Stimulated activated CD8-positive, alpha-beta memory T cell treated with anti-CD3 and anti-CD28 coated beads, Interleukin-7, amount 100 ng/mL, for 1 hour (primary cell): ENCODE results near the gene STAG3.
"Not testable (repeated sequence)": the region's sequence is repeated elsewhere in the genome, so short reads cannot be mapped to it uniquely, and the experiment has no call there.

Experiments
- DNase-seq, 2 donors: peaks; one replicate each; pipeline ENCODE4 v3.0.0-alpha.2; 2020; ENCODE audit warnings: low read depth in 2 of 2

Gene STAG3

DNA sequence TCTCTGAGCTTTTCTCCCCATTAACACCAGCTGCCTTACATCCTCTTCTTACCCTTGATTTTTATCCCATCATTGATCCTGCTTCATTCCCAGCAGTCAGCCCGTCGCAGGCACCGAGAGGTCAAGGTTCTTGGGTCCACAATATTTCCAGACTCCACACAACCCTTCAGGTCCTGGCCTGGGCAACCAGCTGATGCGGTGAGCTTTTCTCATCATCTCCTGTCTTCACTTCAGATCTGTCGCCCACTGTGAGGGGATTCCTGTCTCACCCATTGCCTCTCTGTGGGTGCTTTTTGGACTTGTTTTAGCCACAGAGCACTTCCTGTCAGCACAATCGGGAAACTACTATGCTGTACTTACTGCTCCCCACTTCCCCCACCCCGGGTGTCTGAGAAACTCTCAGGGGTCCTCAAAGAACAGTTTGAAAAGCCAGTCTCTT, 33.6 kb downstream of the STAG3 start:
- DNase-seq = no peak

DNA sequence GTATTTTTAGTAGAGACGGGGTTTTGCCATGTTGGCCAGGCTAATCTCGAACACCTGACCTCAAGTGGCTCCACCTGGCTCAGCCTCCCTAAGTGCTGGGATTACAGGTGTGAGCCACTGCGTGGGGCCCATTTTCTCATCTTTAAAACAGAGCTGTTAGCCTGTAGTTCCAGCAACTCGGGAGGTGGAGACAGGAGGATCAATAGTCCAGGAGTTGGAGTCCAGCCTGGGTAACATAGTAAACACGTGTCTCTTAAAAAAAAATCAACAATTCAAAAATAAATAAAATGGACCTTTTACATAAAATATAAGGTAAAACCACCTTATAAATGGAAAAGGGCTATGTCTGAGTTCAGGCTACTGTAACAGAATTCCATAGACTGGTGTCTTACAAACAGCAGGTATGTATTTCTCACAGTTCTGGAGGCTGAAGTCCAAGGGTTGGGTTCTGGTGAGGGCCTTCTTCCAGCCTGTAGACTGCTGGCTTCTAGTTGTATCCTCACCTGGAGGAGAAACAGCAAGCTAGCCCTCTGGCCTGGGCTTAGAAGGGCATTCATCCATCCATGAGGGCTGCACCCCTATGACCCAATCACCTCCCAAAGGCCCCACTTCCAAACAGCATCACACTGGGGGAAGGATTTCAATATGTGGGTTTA, 35.0 kb downstream of the STAG3 start:
- DNase-seq = no peak

DNA sequence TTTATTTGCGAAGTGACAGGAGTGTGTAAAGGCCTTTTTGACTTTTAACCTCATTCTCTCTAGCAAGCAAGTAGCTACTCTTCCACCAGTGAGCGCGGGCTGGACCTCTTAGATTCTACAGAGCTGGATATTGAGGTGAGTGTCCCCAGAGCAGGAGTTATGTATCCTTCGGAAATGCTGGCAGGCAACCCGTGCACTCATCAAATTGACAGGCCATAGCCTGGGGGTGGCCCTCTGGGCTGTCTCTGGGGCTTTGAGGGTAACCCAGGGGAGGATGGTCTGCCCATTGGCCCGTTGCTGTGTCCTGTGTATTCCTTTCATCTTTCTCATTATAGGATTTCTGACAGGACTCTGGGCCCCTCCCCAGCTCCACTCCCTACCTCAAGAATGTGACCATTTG, 36.0 kb downstream of the STAG3 start:
- no peak for DNase-seq

DNA sequence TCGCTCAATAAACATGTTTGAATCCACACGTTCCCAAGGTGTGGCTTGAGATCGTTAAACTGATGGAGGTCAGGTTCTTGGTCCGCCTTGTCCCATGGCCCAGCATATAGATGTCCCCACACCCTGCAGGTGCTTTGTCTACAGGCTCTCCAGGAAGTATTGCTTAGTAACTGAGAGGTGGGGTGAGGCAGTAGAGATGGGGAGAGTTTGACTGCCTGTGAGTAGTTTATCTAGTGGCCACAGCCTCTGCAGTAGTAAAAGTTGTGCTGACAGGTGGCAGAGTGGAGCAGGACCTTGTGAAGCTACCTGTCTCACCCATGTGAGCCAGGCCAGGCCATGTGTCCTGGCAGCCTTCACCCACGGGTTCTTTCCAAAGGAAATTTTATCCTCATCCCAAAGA, 36.6 kb downstream of the STAG3 start:
- not testable (repeated sequence) for DNase-seq

DNA sequence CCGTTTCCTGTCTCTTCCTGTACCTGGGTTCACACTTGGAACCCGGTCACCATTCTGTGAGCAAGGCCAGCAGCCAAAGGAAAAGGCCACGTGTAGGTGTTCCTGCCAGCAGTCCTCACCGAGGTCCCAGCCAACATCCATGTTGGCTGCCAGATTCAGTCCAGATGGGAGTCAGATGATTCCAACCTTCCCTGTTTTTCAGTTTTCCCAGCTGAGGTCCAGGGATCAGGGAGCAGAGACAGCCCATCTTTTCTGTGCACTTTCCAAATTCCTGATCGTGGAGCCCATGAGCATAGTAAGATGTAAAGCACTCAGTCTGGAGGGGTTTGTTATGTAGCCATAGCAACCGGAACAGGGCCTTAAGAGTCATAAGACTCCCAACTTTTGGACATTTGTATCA, 38.2 kb downstream of the STAG3 start:
- no peak for DNase-seq

DNA sequence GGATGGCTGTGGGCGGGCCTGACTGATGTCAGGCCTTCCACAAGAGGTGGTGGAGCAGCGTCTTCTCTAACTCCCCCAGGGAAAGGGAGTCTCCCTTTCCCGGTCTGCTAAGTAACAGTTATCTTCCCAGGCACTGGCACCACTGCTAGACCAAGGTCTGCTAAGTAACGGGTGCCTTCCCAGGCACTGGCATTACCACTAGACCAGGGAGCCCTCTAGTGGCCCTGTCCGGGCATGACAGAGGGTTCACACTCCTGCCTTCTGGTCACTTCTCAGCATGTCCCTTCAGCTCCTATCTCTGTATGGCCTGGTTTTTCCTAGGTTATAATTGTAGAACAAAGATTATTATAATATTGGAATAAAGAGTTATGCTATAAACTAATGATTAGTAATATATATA, 40.2 kb downstream of the STAG3 start:
- DNase-seq = peak; percentile 64 to 72

DNA sequence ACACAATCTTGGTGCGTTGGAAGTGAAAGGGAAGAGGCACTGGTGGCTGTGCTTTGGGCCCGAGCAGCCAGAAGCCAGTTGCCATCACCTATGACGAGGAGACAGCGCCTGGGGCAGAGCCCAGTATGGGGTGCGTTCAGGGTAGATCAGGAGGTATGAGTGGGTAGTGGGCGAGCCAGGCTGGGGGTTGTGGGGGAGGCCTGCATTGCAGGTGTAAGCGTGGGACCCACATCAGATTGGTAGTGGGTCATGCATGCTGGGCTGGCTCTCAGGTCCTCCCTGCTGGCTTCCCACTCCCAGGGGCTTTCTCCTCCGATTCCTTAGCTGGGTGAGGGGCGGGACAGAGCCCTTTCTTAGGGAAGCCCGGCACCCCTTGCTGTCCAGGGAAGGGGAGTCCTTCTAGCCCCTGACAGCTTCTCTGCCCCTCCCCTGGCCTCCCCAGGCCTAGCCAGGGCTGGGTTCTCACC, 41.6 kb downstream of the STAG3 start:
- DNase-seq = no peak

DNA sequence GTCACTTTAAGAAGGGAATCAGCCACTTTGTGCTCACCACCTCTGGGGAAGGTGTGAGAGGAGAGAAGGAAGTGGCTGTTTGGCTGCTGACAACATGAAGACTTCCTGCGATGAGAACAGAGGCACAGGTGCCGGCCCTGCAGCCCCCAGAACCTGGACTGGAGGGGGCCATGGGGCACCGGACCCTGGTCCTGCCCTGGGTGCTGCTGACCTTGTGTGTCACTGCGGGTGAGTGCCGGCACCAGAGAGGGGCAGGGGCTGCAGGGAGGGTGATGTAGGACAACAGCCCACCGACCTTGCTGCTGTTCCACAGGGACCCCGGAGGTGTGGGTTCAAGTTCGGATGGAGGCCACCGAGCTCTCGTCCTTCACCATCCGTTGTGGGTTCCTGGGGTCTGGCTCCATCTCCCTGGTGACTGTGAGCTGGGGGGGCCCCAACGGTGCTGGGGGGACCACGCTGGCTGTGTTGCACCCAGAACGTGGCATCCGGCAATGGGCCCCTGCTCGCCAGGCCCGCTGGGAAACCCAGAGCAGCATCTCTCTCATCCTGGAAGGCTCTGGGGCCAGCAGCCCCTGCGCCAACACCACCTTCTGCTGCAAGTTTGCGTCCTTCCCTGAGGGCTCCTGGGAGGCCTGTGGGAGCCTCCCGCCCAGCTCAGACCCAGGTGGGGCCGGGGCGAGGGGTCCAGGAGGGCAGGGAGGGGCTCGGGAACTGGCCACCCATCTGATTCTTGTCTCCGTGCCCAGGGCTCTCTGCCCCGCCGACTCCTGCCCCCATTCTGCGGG, 42.3 kb downstream of the STAG3 start, which contains the start of gene PVRIG:
PVRIG (plus strand) TSS at position 149 of the 785 bp plus-strand sequence; CDS start at position 171, 22 bp downstream.
- not testable (repeated sequence) for DNase-seq

DNA sequence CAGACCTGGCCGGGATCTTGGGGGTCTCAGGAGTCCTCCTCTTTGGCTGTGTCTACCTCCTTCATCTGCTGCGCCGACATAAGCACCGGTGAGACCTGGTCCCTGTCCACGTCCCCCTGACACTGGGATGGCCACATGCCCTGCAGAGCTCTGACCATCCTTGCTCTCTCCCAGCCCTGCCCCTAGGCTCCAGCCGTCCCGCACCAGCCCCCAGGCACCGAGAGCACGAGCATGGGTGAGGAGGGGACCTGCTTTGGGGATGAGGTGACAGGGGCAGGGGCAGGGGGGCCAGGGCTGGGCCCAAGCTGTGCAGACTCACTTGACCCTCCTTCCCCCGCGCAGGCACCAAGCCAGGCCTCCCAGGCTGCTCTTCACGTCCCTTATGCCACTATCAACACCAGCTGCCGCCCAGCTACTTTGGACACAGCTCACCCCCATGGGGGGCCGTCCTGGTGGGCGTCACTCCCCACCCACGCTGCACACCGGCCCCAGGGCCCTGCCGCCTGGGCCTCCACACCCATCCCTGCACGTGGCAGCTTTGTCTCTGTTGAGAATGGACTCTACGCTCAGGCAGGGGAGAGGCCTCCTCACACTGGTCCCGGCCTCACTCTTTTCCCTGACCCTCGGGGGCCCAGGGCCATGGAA, 43.0 kb downstream of the STAG3 start:
- no peak for DNase-seq

DNA sequence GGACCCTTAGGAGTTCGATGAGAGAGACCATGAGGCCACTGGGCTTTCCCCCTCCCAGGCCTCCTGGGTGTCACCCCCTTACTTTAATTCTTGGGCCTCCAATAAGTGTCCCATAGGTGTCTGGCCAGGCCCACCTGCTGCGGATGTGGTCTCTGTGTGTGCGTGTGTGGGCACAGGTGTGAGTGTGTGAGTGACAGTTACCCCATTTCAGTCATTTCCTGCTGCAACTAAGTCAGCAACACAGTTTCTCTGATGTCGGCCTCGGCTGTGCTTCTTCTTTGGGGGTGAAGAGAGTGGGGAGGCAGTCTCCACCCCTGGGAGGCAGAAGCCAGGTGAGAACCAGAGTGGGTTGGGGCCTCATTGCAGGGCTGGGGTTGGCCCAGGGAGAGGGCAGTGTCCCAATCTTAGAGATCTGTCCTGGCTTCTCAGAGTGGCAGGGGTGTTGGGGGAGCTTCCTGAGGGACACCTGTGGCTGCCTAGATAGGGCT, 43.6 kb downstream of the STAG3 start:
- DNase-seq = peak; percentile 26 to 52

DNA sequence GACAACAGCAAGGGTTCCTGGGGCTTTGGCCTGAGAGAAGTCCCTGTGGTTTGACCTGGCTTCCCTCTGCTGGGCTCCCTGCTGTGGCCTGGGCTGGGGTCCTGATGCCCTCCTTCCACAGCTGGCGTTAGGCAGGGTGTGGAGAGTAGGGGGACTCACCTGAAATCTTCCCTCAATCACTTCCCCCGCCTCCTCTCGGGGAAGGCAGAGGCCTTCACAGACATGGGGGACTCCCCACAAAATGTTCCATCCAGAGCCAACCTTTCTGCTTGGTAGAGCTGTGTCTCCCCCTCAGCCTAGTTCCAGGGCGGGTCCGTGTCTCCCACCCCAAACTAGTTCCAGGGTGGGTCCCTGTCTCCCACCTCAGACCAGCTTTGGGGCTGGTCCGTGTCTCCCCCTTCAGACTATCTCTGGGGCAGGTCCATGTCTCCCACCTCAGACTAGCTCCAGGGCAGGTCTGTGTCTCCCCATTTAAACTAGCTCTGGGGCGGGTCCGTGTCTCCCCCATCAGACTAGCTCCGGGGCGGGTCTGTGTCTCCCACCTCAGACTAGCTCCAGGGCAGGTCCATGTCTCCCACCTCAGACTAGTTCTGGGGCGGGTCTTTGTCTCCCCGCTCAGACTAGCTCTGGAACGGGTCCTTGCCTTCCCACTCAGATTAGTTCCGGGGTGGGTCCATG, 44.2 kb downstream of the STAG3 start:
- DNase-seq = no peak

DNA sequence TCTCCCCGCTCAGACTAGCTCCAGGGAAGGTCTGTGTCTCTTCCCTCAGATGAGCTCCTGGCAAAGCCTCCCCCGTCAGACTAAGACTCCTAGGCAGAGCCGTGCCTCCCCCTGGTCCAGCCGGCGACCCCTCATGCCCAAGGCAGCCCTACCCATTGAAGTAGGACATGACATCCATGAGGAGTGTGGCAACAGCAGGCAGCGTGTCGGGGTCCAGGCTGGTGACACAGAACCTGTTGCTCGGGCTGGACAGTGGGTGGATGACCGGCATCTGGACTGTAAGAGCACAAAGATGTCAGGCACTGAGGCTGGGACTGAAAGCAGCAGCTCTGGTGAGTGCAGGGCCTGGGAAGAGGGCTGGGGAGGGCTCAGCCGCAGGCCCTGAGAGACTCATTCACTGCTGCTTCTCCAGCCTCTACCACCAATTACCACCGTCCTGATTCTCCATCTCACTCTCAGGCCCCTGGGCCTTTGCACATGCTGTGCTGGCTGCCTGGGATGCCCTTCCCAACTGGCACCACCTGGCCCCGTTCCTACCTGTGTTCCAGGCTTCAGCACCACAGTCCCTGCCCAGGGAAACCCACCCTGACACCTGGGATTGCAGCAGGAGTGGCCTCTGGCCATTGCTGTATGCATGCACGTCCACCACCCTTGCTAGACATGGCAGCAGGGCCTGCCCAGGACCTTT, 44.9 kb downstream of the STAG3 start:
- DNase-seq = no peak

DNA sequence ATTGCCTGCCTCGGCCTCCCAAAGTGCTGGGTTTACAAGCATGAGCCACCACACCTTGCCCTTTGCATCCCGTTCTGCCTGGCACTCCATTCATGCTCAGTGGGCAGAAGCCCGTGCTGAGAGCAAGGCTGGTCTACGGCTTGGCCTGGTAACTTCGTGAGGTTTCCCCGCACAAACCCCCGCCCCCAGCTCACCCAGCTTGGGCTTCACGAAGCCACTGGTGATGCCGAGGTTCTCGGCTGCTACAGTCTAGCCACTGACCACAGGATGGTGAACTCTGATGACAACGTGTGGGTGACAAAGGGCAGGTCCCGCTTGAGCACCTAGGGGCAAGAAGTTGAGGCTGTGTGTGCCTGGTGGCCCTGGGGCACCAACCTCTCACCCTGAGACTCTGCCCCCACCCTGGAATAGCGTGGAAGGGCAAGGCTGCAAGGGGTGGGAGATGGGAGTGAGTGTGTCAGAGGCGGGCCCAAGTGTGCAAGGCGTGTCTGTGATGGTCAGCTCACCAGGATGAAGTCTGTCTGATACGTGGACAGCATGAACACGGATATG, 45.7 kb downstream of the STAG3 start:
- DNase-seq = not testable (repeated sequence)

DNA sequence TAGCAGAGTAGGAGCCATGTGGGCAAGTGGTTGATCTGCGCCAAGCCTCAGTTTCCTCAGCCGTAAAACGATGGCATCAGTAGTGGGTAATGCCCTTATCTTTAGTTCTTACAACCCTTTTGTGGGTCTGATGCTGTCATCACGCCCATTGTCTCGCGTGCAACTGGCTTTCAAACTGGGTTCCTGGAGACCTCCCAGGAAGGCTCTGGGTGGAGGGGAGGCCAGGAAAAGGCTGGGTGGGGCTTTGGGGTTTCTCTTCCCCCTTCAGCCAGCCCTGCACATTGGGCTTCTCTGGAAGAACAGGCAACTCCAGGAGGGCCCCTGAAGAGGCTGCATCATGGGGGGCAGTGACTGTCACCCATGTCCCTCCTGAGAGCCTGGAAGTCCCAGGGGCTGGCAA, 47.2 kb downstream of the STAG3 start:
- not testable (repeated sequence) for DNase-seq

DNA sequence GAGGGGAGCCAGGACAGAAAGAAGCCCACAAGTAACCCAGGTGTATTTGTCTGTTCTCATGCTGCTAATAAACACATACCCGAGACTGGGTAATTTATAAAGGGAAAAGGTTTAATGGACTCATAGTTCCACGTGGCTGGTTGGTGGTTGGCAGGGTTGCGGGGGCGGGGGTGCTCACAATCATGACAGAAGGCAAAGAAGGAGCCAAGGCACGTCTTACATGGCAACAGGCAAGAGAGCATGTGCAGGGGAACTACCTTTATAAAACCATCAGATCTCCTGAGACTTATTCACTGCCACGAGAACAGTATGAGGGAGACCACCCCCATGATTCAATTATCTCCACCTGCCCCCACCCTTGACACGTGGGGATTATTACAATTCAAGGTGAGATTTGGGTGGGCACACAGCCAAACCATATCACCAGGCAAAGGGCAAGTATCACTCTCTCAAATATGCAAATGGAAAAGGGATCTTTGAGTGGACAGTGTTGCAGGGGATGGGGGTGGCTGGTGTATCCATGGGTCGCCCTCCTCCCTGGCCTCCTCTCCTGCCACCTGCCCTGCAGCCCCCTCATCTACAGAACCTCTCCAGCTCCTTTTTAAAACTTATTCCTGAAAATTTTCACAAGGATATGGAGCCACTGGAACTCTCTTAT, 57.1 kb downstream of the STAG3 start:
- DNase-seq = not testable (repeated sequence)

DNA sequence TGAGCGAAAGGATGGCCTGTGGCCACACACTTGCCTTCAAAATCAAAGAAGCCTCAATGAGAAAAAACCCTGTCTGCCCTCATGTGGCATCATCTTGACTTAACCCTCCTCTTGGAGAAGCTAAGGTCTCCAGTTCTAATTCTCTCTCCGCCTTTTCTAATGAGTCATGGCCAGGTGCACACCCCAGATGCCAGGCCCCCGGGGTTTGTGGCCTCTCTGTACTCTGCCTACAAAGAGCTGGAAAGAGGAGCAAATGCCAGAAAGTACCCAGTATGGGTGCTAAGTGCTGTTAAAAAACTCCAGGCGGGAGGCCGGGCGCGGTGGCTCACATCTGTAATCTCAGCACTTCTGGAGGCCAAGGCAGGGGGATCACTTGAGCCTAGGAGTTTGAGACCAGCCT, 62.3 kb downstream of the STAG3 start:
- not testable (repeated sequence) for DNase-seq

DNA sequence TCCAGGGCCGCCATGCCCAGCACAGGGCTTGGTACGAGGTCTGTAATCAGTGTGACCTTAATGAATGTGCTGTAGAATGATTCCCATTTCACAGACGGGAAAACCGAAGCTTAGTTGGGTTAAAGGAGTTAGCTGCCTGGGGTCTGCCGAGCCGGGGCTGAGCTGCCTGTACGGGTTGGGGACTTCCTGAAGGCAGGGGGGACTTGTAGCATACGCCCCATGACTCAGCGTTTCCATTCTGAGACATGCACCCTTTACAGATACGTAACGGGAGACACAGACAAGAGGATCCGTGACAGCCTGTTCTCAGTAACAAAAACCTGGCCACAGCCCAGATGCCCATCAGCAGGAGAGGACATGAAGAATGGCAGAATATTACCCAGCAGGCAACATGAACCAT, 65.7 kb downstream of the STAG3 start:
- not testable (repeated sequence) for DNase-seq

DNA sequence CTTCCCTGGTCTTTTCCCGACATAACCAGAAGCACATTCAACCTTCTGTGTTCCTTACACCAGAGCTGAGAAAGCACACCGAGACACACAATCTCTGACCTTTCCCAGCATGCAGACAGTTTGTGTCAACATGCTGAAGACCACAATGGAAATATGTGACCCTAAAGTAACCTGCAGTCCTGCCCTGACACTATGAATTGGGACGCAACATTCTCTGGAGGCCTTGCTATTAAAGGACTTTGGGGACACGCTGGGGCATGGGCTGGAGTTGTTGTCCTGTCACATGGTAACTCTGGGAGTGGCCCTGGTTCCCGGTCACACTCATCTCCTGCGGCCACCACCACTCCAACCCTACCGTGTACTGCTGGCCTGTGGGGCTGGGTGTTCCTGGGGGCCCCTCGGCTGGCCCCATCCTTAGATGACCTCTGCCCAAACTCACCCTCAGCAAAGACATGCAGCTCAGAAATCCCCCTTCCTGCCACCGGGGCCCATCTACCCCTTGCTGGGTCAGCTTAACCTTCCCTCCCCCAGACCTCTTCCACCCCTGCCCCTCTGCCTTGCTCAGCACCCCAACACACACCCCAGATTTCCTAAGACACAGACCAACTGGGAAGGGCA, 67.4 kb downstream of the STAG3 start:
- not testable (repeated sequence) for DNase-seq

DNA sequence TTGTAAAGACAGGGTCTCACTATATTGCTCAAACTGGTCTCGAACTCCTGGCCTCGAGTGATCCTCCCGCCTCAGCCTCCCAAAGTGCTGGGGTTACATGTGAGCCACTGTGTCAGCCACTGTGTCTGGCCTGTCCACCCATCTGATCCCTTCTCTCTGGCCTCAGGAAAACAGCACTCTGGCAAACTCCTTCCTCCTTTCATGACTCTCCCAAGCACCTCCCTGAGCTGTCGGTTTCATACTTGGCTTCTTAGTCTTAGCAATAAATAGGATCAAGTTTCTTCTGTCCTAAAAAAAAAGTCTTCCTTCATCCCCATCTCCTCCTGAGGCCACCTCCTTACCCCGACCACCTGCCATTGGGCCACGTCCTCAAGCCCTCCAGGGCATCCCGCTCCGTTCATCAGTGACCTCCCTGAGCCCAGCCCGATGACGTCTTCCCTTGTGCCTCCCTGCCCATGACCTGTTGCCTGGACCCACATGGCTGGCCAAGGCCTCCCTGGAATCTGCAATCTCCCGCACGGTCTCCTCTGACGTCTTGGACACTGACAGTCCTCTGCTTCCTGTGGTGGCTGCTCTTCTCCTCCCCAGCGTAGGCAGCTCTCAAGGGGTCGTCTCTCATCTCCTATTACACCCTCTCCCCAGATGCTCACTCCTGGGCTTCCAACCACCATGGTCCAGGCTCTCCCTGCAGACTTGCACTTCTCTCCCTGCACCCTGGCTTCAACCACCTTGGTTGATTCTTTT, 68.6 kb downstream of the STAG3 start:
- not testable (repeated sequence) for DNase-seq
